HG02981 (cell line): Measurements from ENCODE around the gene FOXP1.

Experiments used
- ATAC-seq: cut with Tn5 transposase; IDR thresholded peaks from one replicate; pipeline ENCODE4 v1.9.1; 2021; ENCODE audit warnings: mild to moderate bottlenecking, moderate library complexity; ENCODE audit not compliant: unreplicated experiment

Gene FOXP1

GRCh38 chr3:71095511-71096291, 487.8 kb downstream of the FOXP1 start:
- ATAC-seq, result no peak

GRCh38 chr3:71094658-71095209, 488.8 kb downstream of the FOXP1 start:
- no peak for ATAC-seq

- no peak for ATAC-seq
Measured at GRCh38 chr3:71092665-71093064, 490.9 kb downstream of the FOXP1 start.

GRCh38 chr3:71090207-71090606, 493.3 kb downstream of the FOXP1 start:
- peak; percentile 25 for ATAC-seq

- no peak for ATAC-seq
Measured at GRCh38 chr3:71089271-71089847, 494.2 kb downstream of the FOXP1 start.

- no peak for ATAC-seq
Measured at GRCh38 chr3:71088742-71089141, 494.8 kb downstream of the FOXP1 start.

GRCh38 chr3:71088019-71088708, 495.4 kb downstream of the FOXP1 start:
- ATAC-seq, result no peak

GRCh38 chr3:71087143-71088018, 496.1 kb downstream of the FOXP1 start:
- peak; percentile 85 for ATAC-seq

- ATAC-seq, result no peak
Measured at GRCh38 chr3:71086777-71087142, 496.8 kb downstream of the FOXP1 start.

- peak; percentile 23 for ATAC-seq
Measured at GRCh38 chr3:71083726-71084131, 499.8 kb downstream of the FOXP1 start.

- no peak for ATAC-seq
Measured at GRCh38 chr3:71082833-71083232, 500.7 kb downstream of the FOXP1 start.

- no peak for ATAC-seq
Measured at GRCh38 chr3:71080517-71081083, 502.9 kb downstream of the FOXP1 start.

- no peak for ATAC-seq
Measured at GRCh38 chr3:71078723-71079525, 504.6 kb downstream of the FOXP1 start.

GRCh38 chr3:71078199-71078598, 505.3 kb downstream of the FOXP1 start:
- no peak for ATAC-seq

- no peak for ATAC-seq
Measured at GRCh38 chr3:71077070-71077469, 506.5 kb downstream of the FOXP1 start.

- no peak for ATAC-seq
Measured at GRCh38 chr3:71076361-71077002, 507.0 kb downstream of the FOXP1 start.

GRCh38 chr3:71075494-71075893, 508.0 kb downstream of the FOXP1 start:
- ATAC-seq, result no peak

GRCh38 chr3:71074423-71074822, 509.1 kb downstream of the FOXP1 start:
- ATAC-seq, result no peak

GRCh38 chr3:71072986-71073385, 510.5 kb downstream of the FOXP1 start:
- ATAC-seq, result no peak
